ENCODE results near the gene ATP10B.

ATP10B gene

GRCh38 chr5:160702311-160702803, 149.7 kb downstream of the ATP10B start:
- POLR2A ChIA-PET (ENCODE audit: low non-redundant PET), result no interaction called here
- CTCF ChIA-PET, result no interaction called here
- DNase-seq (ENCODE audit: low spot score), result no peak
- H3K27ac ChIP-seq, result no peak overlapping the region
- TF ChIP-seq CTCF (conservative IDR thresholded peaks at IDR 0.05; ENCODE audit: low read depth), result no peak

DNA sequence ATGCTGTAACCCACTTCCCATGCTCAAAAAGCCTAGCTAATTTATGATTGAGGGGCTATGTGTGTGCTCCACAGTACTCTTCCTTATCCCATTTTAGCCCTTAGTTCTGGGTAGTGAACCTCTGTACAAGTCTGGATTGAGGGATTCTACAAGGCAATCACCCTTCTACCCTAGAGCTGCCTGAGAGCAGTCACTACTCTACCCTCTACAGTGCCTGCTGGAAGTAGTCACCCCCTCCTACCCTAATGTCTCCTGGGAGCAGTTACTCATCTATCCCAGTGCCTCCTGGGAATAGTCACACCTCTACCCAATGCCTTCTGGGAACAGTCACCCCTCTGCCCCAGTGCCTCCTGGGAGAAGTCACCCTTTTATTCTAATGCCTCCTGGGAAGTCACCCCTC, 150.6 kb downstream of the ATP10B start:
- H3K27ac ChIP-seq, result no peak overlapping the region
- TF ChIP-seq CTCF (conservative IDR thresholded peaks at IDR 0.05; ENCODE audit: low read depth), result no peak
- ChIA-PET POLR2A (ENCODE audit: low non-redundant PET) (no interaction called here), CTCF (no interaction called here)
- no peak for DNase-seq (ENCODE audit: low spot score)

GRCh38 chr5:160699301-160699700, 152.7 kb downstream of the ATP10B start:
- DNase-seq (ENCODE audit: low spot score), result no peak
- TF ChIP-seq CTCF (conservative IDR thresholded peaks at IDR 0.05; ENCODE audit: low read depth), result no peak
- H3K27ac ChIP-seq, result no peak overlapping the region
- POLR2A ChIA-PET (ENCODE audit: low non-redundant PET), result no interaction called here
- CTCF ChIA-PET, result no interaction called here

DNA sequence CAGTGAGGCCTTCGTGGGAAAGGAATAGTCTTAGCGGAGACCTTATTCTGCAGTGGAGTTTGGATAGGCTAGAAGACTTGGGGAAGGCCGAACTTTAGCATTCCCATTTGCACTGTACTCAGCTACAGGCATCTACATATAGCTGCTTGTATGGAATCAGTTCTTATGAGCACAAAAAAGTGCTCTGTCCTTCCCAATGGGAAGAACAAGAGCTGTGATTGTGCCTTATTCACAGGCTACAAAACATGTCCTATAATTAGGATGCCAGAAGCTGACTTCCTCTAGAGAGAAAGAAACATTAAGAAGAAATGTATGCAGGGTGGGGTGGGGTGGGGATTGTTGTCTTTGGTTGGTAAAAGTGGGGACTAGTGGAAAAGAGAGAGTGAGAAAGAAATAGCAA, 154.7 kb downstream of the ATP10B start:
- no peak overlapping the region for H3K27ac ChIP-seq
- TF ChIP-seq CTCF (conservative IDR thresholded peaks at IDR 0.05; ENCODE audit: low read depth), result no peak
- no peak for DNase-seq (ENCODE audit: low spot score)
- POLR2A ChIA-PET (ENCODE audit: low non-redundant PET), result no interaction called here
- CTCF ChIA-PET, result no interaction called here

GRCh38 chr5:160694896-160695295, 157.1 kb downstream of the ATP10B start:
- ChIA-PET POLR2A (ENCODE audit: low non-redundant PET) (no interaction called here), CTCF (interaction anchor here (0.6 kb wide), 1 partner anchor 561 kb away, joined by 3 read pairs; no protein-coding TSS in a partner anchor)
- no peak overlapping the region for H3K27ac ChIP-seq
- TF ChIP-seq CTCF (conservative IDR thresholded peaks at IDR 0.05; ENCODE audit: low read depth), result no peak
- no peak for DNase-seq (ENCODE audit: low spot score)

- TF ChIP-seq CTCF (conservative IDR thresholded peaks at IDR 0.05; ENCODE audit: low read depth), result no peak
- ChIA-PET CTCF (no interaction called here), POLR2A (ENCODE audit: low non-redundant PET) (no interaction called here)
- H3K27ac ChIP-seq, result no peak overlapping the region
- DNase-seq (ENCODE audit: low spot score), result peak; percentile 10
These were observed 158.1 kb downstream of the ATP10B start for GRCh38 chr5:160693831-160694465.

Data from RWPE1 (cell line).